ENCODE measurements around the gene CACNA2D1. TPM values are rescaled to one million over a fixed set of nuclear protein-coding genes. Genes with fewer than 3 reads are reported as not detected.

The CACNA2D1 gene
- total RNA-seq, 2 experiments from 2014 or later = not detected

DNA sequence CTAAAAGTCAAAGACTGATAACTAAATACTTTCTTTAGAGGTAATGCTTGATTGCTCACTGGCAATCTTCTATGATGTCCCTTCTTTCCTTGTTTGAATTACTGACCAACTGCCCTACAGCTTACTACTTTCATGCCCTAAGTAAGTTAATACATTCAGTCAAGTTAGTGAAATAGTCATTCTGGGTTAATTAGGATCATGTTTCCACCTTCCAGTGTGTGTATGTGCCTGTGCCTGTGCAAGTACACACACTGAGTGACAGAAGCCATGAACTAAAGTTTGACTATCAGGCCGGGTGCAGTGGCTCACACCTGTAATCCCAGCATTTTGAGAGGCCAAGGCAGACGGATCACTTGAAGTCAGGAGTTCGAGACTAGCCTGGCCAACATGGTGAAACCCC is 187.9 kb downstream of the CACNA2D1 start:
- ATAC-seq (no peak), DNase-seq (no peak)
- H3K4me1 Mint-ChIP-seq (ENCODE audit: low read depth) = no peaks in the 10 kb centered on the region
- H3K4me3 Mint-ChIP-seq = no peak overlapping the region
- no peak overlapping the region for H3K27ac Mint-ChIP-seq
- intact Hi-C loops (cut with micrococcal nuclease) = loop anchor here (10.0 kb wide), 1 partner anchor 469 kb away; no protein-coding TSS in a partner anchor
- no peaks in the 10 kb centered on the region for H3K36me3 Mint-ChIP-seq (ENCODE audit: low read depth)
- H3K9me3 Mint-ChIP-seq = peaks cover 2% of the 10 kb centered on the region
- ChIA-PET CTCF (no interaction called here), POLR2A (no interaction called here)
- TF ChIP-seq CTCF (IDR thresholded peaks at IDR 0.05) = no peak
- no peaks in the 10 kb centered on the region for H3K27me3 Mint-ChIP-seq

- DNase-seq = no peak
- intact Hi-C loops (cut with micrococcal nuclease) = loop anchor here (10.0 kb wide), 1 partner anchor 474 kb away; no protein-coding TSS in a partner anchor
- ATAC-seq = no peak
- H3K4me1 Mint-ChIP-seq (ENCODE audit: low read depth) = no peaks in the 10 kb centered on the region
- ChIA-PET CTCF (no interaction called here), POLR2A (no interaction called here)
- no peaks in the 10 kb centered on the region for H3K27me3 Mint-ChIP-seq
- H3K9me3 Mint-ChIP-seq = peaks cover 2% of the 10 kb centered on the region
- no peak for TF ChIP-seq CTCF (IDR thresholded peaks at IDR 0.05)
- no peak overlapping the region for H3K27ac Mint-ChIP-seq
- H3K4me3 Mint-ChIP-seq = no peak overlapping the region
- no peaks in the 10 kb centered on the region for H3K36me3 Mint-ChIP-seq (ENCODE audit: low read depth)
Measured at GRCh38 chr7:82250598-82250997, 193.0 kb downstream of the CACNA2D1 start.

- no peak overlapping the region for H3K4me3 Mint-ChIP-seq
- intact Hi-C loops (cut with micrococcal nuclease) = loop anchor here (10.0 kb wide), 1 partner anchor 475 kb away; no protein-coding TSS in a partner anchor
- ChIA-PET CTCF (no interaction called here), POLR2A (no interaction called here)
- DNase-seq (no peak), ATAC-seq (no peak)
- H3K27ac Mint-ChIP-seq = no peak overlapping the region
- H3K36me3 Mint-ChIP-seq (ENCODE audit: low read depth) = no peaks in the 10 kb centered on the region
- H3K4me1 Mint-ChIP-seq (ENCODE audit: low read depth) = no peaks in the 10 kb centered on the region
- no peaks in the 10 kb centered on the region for H3K27me3 Mint-ChIP-seq
- no peak for TF ChIP-seq CTCF (IDR thresholded peaks at IDR 0.05)
- H3K9me3 Mint-ChIP-seq = peaks cover under 1% of the 10 kb centered on the region
Measured at GRCh38 chr7:82249979-82250378, 193.6 kb downstream of the CACNA2D1 start.

DNA sequence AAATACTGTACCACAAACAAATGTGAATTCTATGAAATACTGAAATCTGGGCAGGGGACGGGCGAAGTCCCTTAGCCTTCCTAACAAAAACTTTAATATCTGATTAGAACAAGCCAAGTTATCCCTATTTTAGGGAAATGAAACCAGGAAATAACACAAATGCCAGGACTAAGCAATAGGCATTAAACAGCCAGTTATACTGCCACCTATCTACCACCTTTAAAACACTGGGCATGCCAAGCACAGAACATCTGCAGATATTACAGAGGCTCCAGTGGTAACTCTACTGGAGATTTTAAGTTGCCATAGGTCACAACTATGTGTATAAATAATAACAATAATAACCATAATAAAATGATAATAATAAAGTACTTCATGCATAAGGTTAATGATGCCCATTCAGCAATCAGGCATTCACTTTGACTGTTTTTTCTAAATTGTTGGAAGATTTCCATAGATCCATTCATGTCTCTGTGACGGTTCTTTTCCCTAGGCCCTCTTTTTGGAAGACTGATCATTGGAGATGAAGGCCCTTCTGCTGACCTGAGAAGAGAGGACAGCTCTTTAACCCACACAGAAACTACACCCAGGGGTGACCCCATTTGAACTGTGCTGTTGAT is 195.7 kb downstream of the CACNA2D1 start:
- Mint-ChIP-seq H3K36me3 (ENCODE audit: low read depth) (no peaks in the 10 kb centered on the region), H3K27ac (no peak overlapping the region), H3K4me1 (ENCODE audit: low read depth) (no peaks in the 10 kb centered on the region), H3K4me3 (no peak overlapping the region), H3K27me3 (no peaks in the 10 kb centered on the region), H3K9me3 (no peaks in the 10 kb centered on the region)
- no peak for DNase-seq
- POLR2A ChIA-PET = no interaction called here
- intact Hi-C loops (cut with micrococcal nuclease) = no loop called here
- peak; percentile 22 for TF ChIP-seq CTCF (IDR thresholded peaks at IDR 0.05)
- no peak for ATAC-seq
- CTCF ChIA-PET = no interaction called here

GRCh38 chr7:82244947-82245517 is 198.5 kb downstream of the CACNA2D1 start:
- H3K36me3 Mint-ChIP-seq (ENCODE audit: low read depth) = no peaks in the 10 kb centered on the region
- H3K4me3 Mint-ChIP-seq = no peak overlapping the region
- H3K9me3 Mint-ChIP-seq = no peaks in the 10 kb centered on the region
- H3K27ac Mint-ChIP-seq = no peak overlapping the region
- H3K27me3 Mint-ChIP-seq = no peaks in the 10 kb centered on the region
- ChIA-PET CTCF (no interaction called here), POLR2A (no interaction called here)
- ATAC-seq = no peak
- TF ChIP-seq CTCF (IDR thresholded peaks at IDR 0.05) = no peak
- H3K4me1 Mint-ChIP-seq (ENCODE audit: low read depth) = no peaks in the 10 kb centered on the region
- no peak for DNase-seq
- intact Hi-C loops (cut with micrococcal nuclease) = no loop called here
